Right ventricle myocardium superior (tissue), 1 donor: ENCODE measurements around the gene ECE1. TPM values are rescaled to one million over a fixed set of nuclear protein-coding genes. Genes with fewer than 3 reads are reported as not detected.
A peak's percentile ranks its signal among the peaks of the same experiment; 100 is the strongest.

Experiments used
- ATAC-seq: fragments of 200-7000 bp; cut with Tn5 transposase; one replicate; pipeline ENCODE4 v1.9.1; 2020; ENCODE audit warnings: mild to moderate bottlenecking; ENCODE audit not compliant: poor library complexity
- DNase-seq: peaks from one replicate; pipeline ENCODE4 v3.0.0-alpha.2; 2020
- intact Hi-C: fragments of 100-400 bp; cut with DNase I; formaldehyde crosslinking; loops from one replicate; pipeline ENCODE4 v1.11.2; 2022
- total RNA-seq: library from RNA; stranded (reverse); fragmentation: NEBNext Ultra II Directional; extraction: Animal tissue kit (Norgen Biotek cat#: 25700); gene quantifications from one replicate; pipeline ENCODE4 v1.2.1, GENCODE V29; 2021
- donor health status: DM: no; HTN: yes; CAD: no; lungs with severe emphysema.

The ECE1 gene
- total RNA-seq, 1 donor from 2014 or later, result 45.3 TPM

- peak; percentile 46 for ATAC-seq
- intact Hi-C loops, result no loop called here
- peak; percentile 62 for DNase-seq
Observed at GRCh38 chr1:21313886-21314721, 23.8 kb upstream of the ECE1 start.

GRCh38 chr1:21313203-21313885, 23.1 kb upstream of the ECE1 start:
- DNase-seq (peak; percentile 64), ATAC-seq (peak; percentile 8)
- intact Hi-C loops, result no loop called here

DNA sequence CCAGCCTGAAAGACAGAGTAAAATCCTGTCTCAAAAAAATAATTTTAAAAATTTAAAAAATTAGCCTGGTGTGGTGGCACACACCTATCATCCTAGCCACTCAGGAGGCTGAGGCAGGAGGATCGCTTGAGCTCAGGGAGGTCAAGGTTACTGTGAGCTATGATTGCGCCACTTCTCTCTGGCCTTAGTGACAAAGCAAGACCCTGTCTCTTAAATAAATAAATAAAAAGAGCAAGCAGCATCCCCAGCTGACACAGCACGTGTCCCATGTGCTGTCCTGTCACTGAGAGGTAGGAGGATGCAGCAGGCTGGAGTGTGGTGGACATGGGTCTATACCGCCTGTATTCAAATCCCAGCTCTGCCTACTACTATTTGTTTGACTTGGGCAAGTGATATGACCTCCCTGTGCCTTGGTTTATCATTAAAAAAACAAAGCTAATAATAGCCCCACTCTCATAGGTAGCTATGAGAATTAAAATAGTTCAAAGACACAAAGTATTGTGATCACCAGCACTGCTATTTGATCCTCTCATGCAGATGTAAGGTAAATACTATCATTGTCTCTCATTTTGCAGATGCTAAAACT, 22.2 kb upstream of the ECE1 start:
- intact Hi-C loops, result no loop called here
- DNase-seq (no peak), ATAC-seq (no peak)

DNA sequence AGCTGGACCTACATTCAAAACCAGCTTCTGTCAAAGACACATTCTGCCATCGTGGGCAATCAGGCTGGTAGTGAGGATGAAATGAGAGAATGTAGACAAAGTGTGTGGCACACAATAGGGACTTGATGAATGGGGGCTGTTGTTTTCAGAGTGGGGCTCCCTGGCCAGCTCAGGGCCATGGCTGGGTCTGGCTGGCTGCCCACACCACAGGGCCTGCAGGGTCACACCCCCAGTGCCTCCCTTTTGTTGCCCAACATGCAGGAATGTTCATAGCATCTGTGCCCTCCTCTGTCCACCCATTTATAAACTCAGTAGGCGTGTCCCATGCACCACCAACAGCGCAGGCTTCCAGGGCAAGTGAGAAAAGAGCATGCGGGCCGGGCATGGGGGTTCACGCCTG, 20.8 kb upstream of the ECE1 start:
- intact Hi-C loops, result no loop called here
- no peak for DNase-seq
- ATAC-seq, result no peak

DNA sequence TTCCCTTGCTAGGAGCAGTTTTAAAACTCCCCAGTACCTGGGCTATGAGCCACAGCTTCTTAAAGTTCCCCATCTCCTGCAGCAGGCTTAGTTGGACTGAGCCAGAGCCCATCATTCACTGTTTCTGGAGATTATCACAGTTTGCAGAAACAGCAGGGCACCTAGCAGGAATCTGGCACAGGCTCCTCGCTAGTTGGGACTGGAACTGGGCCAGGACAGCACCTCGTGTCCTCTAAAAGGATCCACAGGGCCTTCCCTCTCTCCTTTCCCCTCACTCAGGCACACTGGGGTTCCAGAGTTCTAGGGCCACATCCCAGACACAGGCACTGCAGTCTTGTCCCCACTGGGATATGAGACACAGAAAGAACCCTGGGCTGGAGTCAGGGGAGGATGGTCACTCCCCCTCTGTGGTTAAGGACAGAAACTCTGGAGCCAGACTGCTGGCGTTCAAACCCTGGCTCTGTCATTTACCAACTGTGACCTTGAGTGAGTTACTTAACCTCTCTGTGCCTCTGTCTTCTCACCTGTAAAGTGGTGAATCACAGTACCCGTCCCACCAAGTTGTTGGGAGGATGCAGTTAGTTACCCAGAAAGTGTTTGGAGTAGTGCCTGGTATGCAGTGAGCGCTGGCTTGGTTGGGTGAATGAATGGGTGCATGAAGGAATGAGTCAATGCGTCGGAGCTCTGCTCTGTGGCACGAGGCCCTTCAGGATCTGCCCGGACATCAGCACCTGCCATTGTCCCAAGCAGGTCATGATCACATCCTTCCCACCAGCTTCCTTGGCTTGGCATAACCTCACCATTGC, 18.8 kb upstream of the ECE1 start:
- peak; percentile 41 for ATAC-seq

GRCh38 chr1:21308330-21308729, 18.1 kb upstream of the ECE1 start:
- intact Hi-C loops, result no loop called here

More for the DNA sequence above, 18.8 kb upstream of the ECE1 start:
- intact Hi-C loops, result no loop called here
- no peak for DNase-seq

GRCh38 chr1:21307663-21308305, 17.5 kb upstream of the ECE1 start:
- intact Hi-C loops, result no loop called here
- DNase-seq, result no peak
- ATAC-seq, result no peak

More at GRCh38 chr1:21308330-21308729, 18.1 kb upstream of the ECE1 start:
- ATAC-seq (no peak), DNase-seq (no peak)

- no peak for DNase-seq
- intact Hi-C loops, result no loop called here
- no peak for ATAC-seq
Observed at GRCh38 chr1:21307210-21307609, 16.9 kb upstream of the ECE1 start.

DNA sequence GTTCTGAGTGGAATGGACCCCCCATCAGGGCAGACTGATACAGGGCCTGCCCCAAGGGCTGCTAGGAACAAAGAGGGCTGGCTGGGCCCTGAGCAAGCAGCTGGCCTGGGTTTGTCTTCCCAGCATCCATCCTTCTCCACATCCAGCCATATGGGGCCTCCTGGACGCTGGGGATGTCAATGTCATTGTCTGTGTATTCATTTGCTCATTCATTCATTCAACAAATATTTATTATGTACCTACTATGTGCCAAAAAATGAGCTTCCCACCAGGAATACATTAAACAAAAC, 15.6 kb upstream of the ECE1 start:
- DNase-seq (no peak), ATAC-seq (no peak)
- intact Hi-C loops, result no loop called here

DNA sequence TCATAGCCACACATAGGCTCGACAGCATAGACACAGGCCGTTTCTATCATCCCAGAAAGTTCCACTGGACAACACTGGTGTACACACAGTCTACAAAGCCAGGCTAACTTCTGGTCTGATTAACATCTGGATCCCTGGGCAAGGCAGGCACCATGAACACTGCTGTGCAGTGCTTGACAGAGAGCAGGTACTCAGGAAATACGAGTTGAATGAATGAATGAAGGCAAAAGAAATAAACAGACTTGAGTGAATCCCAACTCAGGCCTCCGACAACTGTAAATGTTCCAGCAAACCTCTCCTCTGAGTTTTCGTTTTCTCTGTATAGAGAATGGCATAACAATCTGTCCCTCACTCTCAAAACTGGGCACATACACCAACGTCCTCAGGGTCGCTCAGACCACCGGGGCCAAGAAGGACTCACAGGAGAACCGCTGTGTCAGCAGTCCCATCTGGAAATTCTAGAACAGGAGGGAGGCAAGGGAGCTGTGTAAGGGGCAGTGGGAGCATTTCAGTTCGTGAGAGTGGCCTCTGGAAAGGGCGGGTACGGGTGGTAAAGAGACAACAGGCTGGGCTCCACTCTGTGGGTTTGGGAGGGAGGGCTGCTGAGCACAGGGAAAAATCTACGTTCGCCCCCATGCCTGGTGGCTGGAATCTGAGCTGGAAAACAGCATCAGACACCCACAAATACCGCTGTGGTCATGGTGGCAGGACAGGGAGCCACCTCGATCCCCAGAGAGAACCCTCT, 15.1 kb upstream of the ECE1 start:
- no peak for ATAC-seq
- no peak for DNase-seq
- intact Hi-C loops, result no loop called here

DNA sequence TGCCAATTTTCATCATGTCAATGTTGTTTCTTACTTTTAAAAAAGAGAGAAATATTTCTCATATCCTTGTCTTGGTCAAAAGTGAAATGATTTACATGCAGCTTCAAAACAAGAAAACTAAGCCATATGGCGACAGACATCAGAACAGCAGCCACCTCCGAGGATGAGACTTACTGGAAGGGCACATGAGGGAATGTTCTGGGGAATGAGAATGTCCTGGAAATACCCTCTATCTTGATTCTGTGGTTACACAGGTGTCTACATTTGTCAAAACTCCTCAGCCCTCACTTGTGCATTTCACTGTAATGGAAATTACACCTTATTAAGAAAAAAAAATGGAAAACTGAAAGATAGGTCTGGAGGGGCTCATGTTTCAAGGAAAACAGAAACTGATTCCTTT, 14.2 kb upstream of the ECE1 start:
- no peak for ATAC-seq
- no peak for DNase-seq
- intact Hi-C loops, result no loop called here

DNA sequence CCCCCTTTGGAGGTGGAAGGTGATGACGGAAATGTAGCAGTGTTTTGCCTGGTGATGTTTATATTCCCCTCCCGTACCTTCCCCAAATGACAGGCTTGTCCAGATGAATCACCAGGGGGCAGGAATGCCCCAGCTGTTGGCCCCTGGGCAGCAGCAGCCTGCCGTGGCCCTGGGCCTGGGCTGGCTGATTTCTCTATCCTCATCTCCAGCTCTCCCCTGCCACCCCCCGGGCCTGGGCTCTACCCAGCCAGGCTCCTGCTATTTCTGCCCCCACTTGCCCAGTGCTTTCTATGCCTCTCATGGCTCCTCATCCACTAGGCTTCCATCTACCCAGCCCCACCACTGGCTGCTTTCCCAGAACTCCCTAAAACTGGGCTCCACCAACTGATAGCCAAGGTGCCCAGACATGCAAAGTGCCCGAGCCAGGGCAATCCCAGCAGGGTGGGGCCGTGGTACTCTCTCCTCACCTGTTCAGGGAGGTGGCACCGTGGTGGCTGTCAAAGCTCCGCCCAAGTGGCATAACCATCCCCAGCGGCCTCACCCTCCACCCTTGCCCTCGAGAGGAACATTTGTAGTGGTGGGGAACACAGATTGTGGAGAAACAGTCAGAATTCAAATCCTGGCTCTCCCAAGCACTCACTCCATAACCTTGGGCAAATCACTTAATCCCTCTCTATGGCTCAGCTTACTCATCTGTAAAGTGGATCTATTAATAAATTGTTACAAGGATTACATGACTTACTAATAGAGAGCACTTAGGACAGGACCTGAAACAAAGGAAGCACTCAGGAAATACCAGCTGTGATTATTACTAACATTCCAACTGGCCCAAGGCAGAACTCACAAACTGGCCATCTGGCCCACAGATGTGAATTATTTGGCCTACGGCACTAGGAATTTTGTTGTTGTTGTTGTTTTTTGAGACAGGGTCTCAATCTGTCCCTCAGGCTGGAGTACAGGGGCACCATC, 12.8 kb upstream of the ECE1 start:
- DNase-seq (no peak), ATAC-seq (peak; percentile 35)
- intact Hi-C loops, result no loop called here

- no peak for ATAC-seq
Observed at GRCh38 chr1:21301794-21302440, 11.7 kb upstream of the ECE1 start.

GRCh38 chr1:21300774-21301173, 10.5 kb upstream of the ECE1 start:
- no peak for ATAC-seq
- DNase-seq, result no peak
- intact Hi-C loops, result no loop called here

More at GRCh38 chr1:21301794-21302440, 11.7 kb upstream of the ECE1 start:
- intact Hi-C loops, result no loop called here
- DNase-seq, result no peak

DNA sequence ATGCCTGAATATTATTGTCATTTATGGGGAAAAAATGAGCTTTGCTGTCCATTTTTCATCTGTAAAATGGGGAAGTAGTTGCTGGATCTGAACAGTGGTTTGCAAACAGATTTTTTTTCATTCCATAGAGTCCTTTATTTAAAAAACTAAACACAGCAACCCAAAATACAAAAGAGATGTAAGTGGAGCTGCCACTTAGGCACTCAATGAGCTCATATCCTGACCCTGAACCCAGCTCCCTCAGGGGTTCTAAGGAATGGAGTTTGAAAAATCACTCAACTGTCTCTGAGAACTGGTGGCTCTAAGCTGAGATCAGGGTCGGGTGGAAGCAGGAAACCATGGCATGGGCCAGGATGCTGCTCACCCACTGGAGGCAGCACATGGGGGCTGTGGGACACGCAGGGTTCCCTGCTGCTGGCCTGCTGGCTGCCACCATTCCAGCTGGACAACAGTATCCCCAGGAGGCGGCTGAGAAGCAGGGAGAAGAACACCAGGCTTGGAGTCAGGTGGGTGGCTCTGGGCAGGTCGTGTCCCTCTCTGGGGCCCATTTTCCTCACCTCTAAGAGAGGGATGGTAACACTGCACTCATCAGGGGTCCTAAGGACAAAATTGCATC, 9.6 kb upstream of the ECE1 start:
- DNase-seq (no peak), ATAC-seq (no peak)
- intact Hi-C loops, result no loop called here

GRCh38 chr1:21298981-21299391, 8.7 kb upstream of the ECE1 start:
- intact Hi-C loops, result no loop called here
- DNase-seq (no peak), ATAC-seq (no peak)
